ENCODE measurements around the gene WAS.

- TF ChIP-seq GABPA (IDR thresholded peaks at IDR 0.05; ENCODE audit: borderline replicate concordance, insufficient read depth, low read length) (no peak), CTCF (IDR thresholded peaks at IDR 0.05; ENCODE audit: control extremely low read depth in 1 of 3, insufficient read depth in 1 of 3, low read depth in 1 of 3, low read length in 3 of 3) (no peak), TEAD4 (IDR thresholded peaks at IDR 0.05; ENCODE audit: low read depth, low read length) (no peak), USF2 (IDR thresholded peaks at IDR 0.05; ENCODE audit: low read length) (no peak)
Measured at GRCh38 chrX:48684134-48684533, 535 bp downstream of the WAS start.

All from H1 (cell line).